NCI-H2107 (cell line): ENCODE results near the gene CFAP251.
"Not testable (repeated sequence)": the region's sequence is repeated elsewhere in the genome, so short reads cannot be mapped to it uniquely, and the experiment has no call there.

Experiments
- DNase-seq: peaks from one replicate; lab custom pipeline; 2025; lab: John Stamatoyannopoulos, UW

The CFAP251 gene

DNA sequence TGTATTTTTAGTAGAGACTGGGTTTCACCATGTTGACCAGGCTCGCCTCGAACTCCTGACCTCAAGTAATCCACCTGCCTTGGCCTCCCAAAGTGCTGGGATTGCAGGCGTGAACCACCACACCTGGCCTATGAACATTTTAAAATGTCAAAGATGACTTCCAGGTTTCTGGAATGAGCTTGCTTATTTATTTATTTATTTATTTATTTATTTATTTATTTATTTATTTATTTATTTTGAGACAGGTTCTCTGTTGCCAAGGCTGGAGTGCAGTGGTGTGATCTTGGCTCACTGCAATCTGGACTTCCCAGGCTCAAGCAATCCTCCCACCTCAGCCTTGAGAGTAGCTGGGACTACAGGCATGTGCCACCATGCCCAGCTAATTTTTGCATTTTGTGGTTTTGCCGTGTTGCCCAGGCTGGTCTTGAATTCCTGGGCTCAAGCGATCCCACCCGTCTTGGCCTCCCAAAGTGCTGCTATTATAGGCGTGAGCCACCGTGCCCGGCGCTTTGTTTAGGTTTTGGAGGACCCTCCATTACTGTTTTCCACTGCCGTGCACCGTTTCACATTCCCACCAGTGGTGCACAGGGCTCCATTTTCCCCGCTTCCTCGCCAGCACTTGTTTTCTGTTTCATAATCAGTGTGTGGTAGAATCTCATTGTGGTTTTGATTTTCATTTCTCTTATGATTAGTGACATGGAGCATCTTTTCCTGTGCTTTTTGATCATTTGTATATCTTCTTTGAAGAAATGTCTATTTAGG, 6.4 kb upstream of the CFAP251 start:
- DNase-seq, result no peak

DNA sequence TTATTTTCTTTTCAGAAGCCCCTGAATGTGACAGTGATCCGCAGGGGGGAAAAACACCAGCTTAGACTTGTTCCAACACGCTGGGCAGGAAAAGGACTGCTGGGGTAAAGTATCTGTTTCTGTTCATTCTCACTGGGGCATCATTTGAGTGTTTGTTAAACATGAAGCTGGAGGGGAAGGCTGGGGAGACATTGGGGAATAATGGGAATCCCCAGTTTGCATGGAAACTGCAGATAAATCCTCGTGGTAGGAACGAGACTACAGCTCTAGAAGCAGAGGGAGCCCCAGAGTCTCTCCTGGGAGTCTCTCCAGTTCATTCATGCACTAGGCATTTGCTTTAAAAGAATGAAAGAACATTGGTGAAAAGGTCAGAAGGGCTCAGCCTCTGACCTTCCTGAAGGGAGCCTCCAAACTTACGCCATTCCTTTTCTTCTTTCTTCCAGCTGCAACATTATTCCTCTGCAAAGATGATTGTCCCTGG, 2.5 kb upstream of the CFAP251 start:
- DNase-seq, result no peak

DNA sequence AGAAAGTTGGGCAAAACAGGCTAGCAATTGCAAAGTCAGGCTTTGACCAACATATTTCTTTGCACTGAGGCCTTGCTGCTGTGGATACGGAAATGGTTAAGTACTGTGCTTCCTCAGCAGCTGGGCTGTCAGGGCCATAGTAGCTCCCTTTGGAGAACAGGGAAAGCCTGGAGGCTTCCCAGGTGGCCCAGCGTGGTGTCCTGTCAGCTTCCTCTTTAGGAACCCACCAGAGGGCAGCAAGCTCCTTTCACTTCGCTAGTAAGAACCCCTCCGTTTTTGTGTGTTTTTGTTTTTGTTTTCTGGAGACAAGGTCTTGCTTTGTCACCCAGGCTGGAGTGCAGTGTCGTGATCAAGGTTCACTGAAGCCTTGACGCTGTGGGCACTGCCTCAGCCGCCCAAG, 1.7 kb upstream of the CFAP251 start:
- no peak for DNase-seq

DNA sequence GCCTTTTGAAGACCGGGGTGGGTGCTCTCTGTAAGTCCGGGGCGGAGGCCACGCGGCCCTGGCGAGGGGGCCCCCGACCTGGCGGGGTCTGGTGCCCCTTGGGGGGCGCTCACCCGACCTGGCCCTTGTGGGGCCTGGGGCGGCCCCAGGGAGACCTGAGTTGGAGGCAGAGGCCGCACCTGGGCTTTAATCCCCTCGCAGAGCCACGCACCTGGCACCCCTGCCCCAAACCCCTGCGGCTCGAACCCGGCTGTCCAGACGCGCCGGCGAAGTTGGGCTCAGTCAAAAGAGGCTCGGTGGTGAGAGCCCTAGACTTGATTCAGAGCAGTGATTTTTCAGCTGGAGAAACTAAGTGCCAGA, 267 bp downstream of the CFAP251 start:
- no peak for DNase-seq

DNA sequence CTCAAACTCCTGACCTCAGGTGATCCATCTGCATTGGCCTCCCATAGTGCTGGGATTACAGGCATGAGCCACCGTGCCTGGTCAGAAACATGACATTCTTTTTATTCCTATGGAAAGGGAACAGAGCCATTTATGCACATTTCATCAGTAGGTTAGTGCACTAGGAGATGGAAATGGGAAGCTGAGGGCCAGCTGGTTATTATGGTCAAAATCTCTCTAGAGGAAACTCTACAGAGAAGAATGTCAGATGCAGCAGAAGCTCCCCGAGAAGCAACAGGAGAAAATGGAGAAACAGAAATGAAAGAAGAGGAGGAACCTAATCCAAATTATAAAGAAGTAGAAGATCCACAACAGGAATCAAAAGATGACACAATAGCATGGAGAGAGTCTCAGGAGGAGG, 2.7 kb downstream of the CFAP251 start:
- DNase-seq, result no peak

DNA sequence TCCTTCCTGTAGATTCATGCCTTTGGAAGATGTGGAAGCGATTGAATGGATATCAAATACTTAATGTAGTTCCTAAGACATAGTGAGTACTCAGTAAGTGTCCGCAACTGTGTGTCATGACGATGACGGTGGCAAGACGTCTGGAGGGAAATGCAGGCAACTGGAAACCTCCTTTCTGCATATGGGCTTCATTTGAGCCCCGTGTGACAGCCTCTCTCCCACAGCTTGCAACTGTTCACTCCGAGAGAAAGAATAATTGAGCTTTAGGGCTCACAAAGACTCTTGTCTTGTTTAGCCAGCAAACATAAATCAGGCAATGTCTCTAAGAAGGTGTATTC, 6.9 kb downstream of the CFAP251 start:
- DNase-seq, result no peak

DNA sequence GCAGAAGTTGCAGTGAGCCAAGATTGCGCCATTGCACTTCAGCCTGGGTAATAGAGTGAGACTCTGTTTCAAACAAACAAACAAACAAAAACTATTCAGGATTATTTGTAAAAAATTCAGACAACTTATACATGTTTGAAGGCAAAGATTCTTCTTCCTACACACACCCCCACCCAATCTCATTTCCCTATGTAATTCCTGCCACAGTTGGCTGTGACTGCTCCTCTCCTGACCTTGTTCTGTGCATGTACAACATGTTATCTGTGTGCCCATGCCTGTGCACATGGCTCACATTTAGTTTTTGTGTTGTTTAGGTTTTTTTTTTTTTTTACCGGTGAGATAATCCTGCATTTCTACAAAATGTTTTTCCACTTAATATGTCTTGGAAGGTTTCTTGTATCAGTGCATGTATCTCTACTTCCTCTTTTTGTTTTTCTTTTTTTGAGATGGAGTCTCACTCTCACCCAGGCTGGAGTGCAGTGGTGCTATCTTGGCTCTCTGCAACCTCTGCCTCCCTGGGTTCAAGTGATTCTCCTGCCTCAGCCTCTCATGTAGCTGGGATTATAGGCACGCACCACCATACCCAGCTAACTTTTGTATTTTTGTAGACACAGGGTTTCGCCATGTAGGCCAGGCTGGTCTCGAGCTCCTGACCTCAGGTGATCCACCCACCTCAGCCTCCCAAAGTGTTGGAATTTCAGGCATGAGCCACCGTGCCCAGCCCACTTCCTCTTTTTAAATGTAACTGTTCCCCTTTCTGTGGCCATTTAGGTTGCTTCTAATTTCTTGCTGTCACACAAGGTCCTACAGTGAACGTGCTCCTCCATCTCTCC, 8.7 kb downstream of the CFAP251 start:
- DNase-seq, result no peak

DNA sequence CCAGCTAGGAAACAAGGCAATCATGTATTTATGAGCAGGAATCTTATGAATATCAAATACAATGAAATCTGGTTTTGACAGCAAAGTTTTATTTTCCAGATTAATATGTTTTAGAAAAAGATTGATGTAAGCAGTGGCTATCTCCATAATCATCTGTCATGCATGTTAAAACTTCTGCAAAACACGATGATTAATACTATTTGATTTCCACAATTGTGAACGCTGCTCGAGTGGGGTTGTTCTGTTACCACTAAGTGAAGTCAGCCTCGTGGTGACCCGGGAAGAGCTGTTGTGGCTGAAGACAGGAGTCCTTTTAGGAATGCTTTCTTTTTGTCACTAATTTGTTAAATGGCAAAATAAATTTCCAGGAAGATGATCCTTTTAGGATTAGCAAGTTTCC, 9.4 kb downstream of the CFAP251 start:
- DNase-seq, result no peak

DNA sequence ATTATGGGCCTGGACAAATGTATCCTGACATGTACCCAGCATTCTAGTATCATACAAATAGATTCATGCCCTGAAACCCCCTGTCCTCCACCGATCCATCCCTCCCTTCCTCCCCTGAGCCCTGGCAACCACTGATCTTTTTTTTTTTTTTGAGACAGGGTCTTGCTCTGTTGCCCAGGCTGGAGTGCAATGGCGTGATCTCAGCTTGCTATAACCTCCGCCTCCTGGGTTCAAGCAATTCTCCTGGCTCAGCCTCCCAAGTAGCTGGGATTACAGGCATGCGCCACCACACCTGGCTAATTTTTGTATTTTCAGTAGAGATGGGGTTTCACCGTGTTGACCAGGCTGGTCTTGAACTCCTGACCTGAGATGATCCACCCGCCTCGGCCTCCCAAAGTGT, 11.2 kb downstream of the CFAP251 start:
- DNase-seq, result not testable (repeated sequence)

DNA sequence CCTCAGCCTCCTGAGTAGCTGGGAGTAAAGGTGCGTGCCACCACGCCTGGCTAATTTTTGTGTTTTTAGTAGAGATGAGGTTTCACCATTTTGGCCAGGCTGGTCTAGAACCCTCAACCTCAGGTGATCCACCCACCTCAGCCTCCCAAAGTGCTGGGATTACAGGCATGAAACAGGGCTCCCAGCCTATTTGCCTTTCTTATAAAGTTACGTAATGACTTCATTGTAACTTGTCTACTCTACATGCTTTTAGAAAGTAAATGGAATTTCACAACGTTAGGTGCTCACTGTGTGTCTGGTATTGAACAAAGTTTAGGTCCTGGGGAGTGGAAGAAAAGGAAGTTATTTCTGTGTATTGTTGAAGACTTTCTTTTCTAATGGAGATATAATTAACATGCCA, 12.5 kb downstream of the CFAP251 start:
- no peak for DNase-seq

DNA sequence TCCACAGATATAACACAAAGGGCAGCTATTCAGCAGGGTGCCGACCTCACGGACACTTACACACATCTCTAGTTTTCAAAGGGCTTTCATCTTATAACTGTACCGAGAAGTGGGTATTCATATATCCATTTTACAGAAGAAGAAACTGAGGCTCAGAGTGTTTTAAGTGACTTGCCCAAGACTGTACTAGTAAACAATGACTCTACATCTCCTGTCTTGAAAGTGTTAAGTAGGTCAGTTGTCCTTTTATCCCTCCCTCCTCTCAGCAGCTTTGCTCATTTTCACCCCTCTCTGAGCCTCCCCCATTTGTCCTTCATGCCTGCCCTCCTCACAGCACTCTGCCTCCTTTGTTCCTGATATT, 13.8 kb downstream of the CFAP251 start:
- DNase-seq, result no peak

DNA sequence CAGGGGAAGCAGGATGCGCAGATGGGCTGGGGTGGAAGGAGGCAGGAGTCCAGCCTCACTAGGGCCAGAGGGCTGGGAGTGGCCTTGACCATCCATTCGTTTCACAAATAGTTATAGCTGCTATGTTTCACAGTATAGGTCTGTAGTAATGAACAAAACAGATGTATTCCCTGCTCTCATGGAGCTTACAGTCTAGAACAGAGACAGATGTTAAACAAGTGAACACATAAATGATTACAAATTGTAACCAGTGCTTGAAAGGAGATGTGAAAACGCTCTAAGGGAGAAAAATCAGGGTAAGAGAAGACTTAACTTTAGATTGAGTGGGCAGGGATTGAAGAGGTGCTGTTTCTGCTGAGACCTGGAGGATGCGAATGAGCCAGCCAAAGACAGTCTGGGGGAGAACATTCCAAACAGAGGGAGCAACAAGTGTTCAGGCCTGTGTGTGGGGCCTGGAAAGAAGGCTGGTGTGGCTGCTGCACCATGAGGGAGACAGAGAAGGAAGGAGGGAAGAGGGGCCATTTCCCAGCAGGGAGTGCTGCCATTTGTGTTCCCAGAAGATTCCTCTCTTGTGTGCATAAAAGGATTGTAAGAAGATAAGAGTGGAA, 14.6 kb downstream of the CFAP251 start:
- DNase-seq, result no peak

DNA sequence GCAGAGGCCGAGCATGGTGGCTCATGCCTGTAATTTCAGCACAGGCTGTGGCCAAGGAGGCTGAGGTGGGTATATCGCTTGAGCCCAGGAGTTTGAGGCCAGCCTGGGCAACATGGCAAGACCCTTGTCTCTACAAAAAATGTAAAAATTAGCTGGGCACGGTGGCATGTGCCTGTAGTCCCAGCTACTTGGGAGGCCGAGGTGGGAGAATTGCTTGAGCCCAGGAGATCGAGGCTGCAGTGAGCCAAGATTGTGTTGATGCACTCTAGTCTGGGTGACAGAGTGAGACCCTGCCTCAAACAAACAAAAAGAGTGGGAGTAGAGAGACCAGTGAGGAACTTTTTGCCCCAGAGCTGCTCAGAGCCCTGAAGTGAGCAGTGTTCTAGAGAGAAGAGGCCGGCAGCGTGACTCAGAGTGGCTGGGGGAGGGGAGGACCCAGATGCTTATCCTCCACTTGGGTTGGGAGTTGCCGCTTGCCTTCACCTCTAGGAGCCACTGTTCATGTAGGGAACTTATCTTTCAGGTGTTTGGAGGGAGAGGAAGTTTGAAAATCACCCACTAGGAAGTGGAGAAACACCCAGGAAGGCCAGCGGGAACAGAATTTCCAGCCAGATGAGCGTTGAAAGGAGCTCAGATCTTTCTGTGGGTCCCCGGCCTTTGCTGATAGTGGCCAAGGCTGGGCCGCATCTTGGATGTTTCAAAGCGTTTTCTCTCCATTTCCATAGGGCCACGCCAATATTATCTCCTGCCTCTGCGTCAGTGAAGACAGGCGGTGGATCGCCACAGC, 15.3 kb downstream of the CFAP251 start:
- no peak for DNase-seq

DNA sequence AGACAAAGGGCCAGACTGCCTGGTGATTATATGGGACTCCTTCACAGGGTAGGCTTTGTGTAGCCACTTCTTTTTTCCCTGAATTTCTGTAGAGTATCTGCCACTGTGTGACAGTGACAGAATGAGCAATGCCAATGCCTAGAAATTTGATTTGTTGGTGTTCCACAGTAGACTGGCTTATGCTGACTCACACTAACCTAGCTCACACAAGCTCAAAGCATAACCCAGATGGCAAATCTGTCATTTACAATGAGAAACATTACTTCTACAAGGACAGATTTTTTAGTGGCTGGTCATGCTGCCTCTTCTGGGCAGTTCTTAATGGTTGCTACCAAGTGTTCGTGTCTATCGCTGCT, 15.9 kb downstream of the CFAP251 start:
- DNase-seq, result no peak

DNA sequence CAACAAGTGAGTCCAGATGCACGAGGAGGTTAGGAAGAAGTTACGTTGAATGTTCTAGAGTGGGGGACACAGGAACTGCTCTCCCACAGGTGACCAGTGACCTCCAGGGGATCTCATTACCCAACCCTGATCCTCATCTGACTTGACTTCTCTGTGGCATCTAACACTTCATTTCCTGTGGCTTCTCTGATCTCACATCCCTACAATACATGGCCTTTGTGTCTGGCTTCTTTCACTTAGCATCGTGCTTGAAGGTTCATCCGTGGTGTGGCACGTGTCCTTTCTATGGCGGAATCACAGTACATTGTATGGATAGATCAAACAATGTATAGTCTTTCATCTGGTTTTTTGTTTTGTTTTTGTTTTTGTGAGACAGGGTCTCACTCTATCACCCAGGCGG, 19.3 kb downstream of the CFAP251 start:
- DNase-seq, result no peak

DNA sequence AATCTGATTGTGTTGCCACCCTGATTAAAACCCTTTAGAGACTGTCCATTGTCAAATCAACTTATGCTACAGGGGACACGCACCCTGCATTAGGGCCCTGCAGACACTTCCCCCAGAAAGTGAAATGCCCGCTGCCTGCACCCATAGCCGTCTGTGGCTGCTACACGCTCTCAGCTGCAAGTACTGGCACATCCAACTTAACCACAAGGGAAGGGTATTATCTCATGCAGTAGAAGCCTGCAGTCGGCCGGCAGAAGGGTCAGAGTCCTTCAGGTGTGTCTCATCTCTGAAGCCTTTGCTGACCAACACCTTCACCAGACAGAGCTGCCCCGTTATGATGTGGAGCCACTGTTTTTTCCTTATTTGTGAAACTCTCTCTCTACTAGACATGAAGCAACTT, 20.8 kb downstream of the CFAP251 start:
- no peak for DNase-seq

DNA sequence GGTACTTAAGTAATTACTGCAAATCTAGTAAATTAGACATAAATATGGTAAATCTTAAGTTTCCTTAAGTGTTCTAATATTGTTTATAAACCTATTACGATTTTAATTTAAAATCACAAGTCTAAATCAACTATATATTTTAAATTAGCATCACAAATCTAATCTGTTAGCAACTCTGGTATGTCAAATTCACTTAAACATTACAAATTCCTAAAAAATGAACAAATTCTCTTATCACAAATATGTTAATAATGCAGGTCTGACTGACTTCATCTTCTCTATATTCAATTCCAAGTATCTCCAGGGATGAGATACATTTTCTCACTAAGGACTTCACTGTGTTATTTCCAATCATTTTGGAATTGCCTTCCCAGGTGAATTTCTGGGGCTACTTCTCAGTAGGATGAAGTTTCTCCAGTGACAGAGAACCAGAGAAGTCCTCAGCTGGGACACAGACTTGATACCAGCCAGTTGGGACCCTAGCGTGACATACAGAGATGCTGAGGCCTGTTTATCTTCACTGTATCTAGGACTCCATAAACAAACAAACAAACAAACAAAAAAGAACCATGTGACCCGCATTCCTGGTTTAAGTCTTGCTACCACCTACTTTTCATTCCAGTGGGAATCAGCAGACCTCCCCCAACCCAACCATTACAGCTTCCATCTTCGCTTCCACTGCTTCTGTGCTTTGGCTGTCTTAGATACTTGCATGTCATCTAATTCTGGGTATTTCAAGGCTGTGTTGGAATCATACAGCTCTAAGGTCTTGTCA, 21.8 kb downstream of the CFAP251 start:
- DNase-seq, result no peak

DNA sequence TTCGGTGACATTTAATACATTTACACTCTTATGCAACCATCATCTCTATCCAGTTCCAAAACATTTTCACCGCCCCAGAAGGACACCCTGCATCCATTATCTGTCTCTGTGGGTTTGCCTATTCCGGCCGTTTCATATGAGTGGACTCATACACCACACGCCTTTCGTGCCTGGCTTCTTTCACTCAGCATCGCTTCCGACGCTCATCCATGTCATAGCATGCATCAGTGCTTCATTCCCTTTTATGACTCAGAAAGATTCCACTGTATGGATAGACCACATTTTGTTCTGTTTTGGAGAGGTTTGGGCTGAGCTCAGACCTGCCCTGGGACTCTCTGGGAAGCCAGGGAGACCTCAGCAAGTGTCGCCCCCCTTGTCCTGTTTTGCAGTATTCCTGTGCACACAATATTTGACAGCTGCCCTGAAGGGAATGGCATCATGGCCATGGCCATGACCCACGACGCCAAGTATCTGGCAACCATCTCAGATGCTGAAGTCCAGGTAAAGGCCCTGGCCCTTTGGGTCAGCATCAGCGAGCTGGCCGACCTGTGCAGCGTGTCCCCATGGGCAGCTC, 23.8 kb downstream of the CFAP251 start:
- no peak for DNase-seq

DNA sequence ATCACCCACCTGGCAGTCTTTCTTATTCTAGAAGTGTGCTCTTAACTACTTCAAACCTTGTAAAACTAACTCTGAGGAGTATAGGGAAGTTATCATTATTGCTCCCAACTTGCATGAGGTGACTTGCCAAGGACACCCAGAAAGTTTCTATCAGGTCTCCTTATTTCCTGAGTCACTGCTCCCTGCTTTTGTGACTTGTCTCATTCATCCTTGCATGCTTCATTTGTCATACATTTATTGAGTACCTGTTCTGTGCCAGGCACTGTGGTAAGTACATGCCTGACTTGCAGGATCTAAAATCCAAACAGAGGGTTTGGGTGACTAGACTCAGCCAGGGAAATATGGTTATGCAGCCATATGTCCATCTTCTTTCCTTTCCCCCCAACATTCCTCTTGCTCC, 25.5 kb downstream of the CFAP251 start:
- DNase-seq, result no peak

DNA sequence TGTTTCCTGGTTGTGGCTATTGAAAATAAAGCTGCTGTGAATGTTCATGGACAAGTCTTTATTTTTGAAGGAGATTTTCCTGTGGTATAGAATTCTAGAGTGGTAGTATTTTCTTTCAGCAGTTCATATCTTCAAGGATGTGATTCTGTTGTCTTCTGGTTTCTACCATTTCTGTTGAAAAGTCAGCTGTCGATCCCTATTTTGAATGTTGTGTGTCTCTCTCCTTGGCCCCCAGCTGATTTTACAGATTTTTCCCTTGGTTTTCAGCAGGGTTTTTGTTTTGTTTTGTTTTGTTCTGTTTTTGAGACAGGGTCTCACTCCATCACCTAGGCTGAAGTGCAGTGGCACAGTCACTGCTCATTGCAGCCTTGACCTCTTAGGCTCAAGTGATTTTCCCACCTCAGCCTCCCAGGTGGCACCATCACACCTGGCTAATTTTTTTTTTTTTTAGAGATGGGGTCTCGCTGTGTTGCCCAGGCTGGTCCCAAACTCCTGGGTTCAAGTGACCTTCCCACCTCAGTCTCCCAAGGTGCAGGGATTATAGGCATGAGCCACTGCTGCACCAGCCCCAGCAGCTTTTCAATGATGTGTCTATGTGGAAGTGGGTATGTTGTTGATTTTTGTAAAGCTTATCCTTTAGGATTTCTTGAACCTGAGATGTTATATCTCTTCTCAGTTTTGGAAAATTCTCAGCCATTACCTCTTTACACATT, 28.1 kb downstream of the CFAP251 start:
- DNase-seq, result no peak

DNA sequence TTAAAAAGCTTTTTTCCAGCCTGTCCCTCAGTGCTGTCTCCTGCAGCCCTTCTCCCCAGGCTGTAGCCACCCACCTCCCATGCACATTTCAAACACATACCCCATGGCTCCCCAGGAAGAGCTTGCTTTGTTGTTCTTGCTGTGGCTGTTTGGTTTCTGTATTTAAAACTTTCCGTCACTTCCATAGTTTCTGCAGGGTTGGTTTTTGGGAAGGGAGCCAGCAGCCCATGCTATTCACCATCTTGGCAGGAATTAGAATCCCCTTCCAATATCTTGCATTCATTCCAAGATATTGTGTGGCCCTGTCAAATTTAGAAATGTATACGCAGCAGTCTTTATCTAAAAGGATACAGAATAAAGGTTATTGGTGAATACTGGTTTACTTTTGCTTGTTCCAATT, 29.6 kb downstream of the CFAP251 start:
- DNase-seq, result no peak
